HL-60/S4 (cell line): ENCODE data around the gene GCGR.

Source experiments
- in situ Hi-C: fragments of 300-500 bp; cut with MboI; formaldehyde crosslinking; loops from 2 replicates; pipeline ENCODE4 v1.14.3; 2022; ENCODE audit warnings: low sequenced_read_pairs

GCGR gene

GRCh38 chr17:81811705-81812570 is 8.0 kb downstream of the GCGR start:
- in situ Hi-C loops, result no loop called here

DNA sequence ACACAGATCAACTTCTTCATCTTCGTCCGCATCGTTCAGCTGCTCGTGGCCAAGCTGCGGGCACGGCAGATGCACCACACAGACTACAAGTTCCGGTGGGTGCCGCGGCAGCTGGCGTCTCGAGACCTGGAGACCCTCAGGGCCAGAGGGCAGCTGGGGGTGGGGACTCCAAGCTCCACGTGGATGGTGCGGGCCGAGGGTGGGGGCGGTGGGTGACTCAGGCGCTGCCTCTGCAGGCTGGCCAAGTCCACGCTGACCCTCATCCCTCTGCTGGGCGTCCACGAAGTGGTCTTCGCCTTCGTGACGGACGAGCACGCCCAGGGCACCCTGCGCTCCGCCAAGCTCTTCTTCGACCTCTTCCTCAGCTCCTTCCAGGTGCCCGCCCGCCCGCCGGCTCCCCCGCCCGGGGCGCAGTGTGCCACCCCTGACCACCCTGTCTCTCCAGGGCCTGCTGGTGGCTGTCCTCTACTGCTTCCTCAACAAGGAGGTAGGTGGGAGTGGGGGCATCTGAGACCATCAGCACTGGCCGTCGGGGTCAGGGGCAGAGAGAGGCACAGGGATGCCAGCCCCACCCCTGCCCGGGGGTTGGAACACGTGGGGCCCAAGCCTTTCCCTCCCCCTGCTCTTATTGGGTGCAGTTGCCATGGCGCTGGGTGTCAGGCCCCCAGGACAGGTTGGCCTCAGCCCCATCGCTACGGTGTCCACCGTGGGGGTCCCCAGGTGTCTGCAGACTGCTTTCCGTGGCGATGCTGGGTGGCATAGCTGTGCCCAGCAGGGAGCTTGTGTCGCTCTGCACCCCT is 8.8 kb downstream of the GCGR start:
- in situ Hi-C loops, result no loop called here

GRCh38 chr17:81813371-81813684 is 9.4 kb downstream of the GCGR start:
- in situ Hi-C loops, result no loop called here

GRCh38 chr17:81813861-81814683 is 10.1 kb downstream of the GCGR start:
- in situ Hi-C loops, result no loop called here

DNA sequence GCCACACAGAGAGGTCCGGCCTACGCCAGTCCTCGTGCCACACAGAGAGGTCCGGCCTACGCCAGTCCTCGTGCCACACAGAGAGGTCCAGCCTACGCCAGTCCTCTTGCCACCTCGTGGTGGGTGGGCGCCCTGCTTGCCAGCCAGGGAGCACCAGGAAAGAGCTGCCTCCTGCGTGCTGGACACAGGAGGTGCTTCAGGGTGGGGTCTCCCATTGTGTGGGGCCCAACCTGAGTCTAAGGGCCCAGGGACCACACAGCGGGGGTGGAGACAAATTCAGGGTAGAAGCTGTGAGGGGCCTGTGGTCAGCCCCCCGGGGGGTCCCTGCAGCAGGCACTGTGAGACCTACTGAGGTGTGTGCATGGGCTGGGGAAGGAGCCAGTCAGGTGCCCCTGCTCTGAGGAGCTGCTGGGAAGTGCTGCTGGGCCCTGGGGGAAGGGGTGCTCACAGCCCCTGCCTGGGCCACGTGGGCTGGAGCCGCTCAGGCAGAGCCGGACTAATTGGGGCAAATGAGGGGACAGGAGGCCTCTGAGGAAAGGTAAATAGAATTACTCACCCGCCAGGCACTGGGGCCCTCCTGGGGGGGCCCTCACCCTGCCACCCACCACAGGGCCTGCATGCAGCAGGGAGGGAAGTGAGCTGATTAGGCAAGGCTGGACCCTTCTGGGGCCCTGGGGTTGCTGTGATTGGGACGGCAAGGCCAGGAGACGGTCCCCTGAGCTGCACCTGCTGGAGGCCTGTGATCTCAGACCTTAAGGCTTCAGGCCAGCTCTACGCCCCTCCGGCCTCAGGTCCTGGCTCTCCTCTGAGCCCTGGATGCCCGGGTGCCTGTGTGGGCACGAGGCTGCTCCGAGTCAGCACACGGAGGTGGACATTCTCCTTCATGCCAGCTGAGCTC is 11.0 kb downstream of the GCGR start:
- in situ Hi-C loops, result no loop called here

DNA sequence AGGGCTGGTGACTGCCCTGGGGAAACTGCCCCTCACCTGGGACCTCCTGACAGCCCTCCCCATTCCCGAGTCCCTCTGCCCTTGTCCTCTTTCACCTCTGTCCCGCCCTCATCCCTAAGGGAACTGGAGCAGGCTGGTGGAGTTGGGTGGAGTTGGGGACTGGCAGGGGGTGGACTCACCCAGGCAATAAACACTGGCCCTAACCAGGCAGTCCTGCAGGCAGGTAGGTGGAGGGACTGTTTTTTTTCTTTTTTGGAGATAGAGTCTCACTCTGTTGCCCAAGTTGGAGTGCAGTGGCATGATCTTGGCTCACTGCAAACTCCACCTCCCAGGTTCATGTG is 11.7 kb downstream of the GCGR start:
- in situ Hi-C loops, result no loop called here

GRCh38 chr17:81817758-81818147 is 13.8 kb downstream of the GCGR start:
- in situ Hi-C loops, result no loop called here

DNA sequence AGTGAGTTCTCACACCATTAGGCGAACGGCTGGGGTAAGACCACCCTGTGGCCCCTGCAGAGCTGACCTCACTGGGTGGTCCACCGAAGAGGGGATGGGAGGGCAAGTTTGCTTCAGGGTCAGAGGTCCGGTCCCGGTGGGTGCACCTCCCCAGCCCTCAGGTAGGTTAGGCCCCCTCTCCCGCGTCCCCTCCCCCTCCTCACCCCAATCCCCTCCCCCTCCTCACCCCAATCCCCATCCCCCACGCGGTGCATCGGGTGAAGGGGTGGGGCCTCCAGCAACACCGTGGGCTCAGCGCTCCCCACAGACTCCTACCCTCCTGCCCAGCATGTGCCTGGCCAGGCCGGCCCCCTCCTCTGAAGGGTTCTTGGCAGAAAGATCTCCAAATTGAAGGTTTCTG is 15.8 kb downstream of the GCGR start:
- in situ Hi-C loops, result no loop called here

DNA sequence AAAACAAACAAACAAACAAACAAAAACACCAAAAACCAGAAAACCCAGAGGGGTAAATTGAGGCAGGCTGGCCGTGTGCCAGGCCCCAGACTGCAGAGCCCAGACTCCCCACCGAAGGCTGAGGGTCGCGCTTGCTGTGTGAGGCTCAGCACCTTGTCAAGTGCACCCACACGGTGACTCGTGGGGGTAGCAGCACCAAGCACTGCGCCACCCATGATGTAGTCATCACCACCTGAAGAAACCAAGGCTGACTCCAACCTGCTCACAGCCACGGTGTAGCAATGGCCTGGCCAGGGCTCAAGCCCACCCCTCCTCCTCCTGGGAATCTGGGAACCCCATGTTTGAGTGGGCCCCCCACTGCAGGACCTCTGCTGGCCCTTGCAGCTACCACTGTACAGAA is 17.2 kb downstream of the GCGR start:
- in situ Hi-C loops, result no loop called here

DNA sequence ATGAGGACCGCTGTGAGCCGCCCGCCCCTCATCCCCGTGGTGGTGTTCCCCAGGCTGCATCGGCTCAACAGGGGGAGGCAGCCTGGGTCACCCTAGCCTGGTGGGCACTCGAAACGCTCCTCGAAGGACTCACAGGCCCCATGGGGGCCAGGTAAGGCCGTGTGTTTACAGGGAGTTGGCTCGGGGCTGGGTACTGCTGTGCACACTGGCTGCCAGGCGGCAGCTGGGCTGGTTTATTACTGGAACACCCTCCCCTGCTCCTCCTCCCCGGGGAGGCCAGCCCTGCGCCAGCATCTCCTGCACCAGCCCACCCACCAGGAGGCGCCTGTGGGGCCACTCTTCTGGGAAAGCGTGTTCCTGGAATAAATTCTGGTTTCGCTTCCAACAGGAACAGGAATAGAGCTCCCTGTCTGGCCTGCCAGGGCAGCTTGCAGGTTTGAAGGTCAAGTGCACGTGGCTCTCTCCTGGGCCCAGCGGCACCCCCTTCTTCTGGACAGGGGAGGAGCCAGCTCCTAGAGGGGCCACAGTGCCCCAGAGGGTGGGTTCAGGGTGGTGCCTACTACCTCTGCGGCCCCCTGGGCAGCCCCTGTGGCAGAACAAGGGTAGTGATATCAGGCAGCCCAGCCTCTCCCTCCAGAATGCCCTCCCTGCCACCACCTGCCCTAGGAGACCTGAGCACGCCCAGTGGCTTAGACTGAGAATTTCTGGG is 17.8 kb downstream of the GCGR start:
- in situ Hi-C loops, result no loop called here

- in situ Hi-C loops, result no loop called here
Observed at GRCh38 chr17:81822312-81822637, 18.3 kb downstream of the GCGR start.

GRCh38 chr17:81822996-81823819 is 19.3 kb downstream of the GCGR start:
- in situ Hi-C loops, result no loop called here

DNA sequence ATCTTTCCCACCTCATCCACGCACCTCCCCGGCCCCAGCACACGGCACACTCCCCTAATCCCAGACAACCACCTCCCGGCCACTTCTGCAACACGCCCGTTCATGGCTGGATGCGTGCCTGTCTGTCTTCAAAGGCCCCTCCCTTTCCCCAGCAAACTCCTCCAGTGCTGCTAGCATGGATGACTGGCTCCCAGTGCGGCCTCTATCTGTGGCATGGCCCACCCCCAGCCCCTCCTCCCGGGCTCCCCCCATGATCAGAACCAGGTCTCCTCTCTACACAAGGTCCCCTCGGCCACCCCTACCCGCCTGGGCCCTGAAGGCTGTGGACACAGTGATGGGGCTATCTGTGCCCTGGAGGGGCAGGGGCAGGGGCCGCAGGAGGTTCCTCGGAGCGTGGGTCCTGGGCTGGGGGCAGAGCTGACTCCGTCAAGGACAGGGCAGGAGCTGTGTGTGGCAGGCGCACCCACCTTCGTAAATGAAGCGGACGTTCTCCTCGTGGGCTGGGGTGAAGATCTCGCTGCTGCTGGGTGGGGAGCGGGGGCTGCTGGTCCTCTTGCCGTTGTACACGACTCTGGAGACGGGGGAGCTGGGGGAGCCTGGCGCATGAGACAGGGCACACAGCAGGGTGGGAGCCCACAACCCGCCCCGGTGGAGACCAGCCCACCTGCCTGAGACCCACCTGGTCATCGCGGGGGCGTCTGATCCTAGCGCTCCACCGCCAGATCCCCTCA is 20.0 kb downstream of the GCGR start:
- in situ Hi-C loops, result no loop called here

DNA sequence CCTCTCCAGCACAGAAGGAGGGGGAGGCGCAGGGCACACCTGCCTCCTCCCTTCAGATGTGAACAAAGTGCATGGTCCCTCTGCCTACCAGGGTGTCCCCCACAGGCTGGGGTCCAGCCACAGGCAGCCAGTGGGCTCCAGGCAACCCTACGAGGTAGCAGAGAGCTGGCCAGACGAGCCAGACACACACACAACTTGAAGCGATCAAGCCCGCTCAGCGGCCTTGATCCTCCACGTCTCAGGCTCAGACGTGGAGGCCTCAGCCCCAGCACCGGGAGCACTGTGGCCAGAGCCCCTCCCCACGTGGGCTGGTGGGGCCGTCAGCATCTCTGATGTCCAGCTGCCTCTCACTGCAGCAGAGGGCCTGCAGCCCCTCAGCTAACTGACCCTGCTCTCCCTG is 20.6 kb downstream of the GCGR start:
- in situ Hi-C loops, result no loop called here

DNA sequence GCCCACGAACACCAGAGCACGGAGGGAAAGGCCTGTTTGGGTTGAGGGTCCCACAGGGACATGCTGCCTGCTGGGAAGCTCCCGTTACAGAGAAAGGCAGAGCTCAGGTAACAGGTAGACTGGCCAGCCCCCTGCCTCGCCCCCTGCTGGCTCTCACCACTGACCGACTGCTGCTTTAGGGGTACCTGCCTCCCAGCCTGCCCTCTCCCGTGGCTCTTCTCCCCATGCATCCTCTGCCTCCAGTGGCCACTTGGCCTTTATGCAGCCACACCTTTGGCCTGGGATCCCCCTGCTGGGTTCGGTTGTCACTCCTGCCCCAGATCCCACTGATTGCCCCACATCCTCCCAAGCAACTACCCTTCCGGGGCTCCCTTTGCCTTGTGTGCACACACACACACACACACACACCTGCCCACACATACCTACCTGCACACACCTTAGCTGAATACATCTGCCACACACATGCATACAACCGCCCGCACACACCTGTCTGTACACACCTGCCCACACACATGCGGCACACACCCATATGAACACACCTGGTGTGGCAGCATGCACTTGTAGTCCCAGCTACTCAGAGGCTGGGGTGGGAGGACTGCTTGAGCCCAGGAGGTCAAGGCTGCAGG is 22.0 kb downstream of the GCGR start:
- in situ Hi-C loops, result no loop called here

DNA sequence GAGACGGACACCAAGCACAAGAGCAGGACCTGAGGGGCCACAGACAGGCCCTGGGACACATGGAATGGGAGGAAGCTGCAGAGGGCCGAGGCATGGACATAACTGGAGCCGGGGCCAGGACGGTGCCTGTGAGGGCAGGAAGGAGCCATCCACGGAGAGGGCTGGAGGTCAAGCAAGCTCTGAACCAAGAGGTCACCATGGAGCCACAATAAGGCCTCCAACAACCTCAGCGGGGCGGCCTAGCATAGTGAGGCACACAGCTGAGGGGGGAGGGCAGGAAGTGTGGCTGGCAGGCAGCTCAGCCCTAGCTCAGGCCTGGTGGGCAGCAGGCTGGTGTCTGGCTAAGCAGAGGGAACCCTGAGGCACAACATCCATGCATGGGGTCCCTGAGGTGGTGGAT is 24.7 kb downstream of the GCGR start:
- in situ Hi-C loops, result no loop called here

- in situ Hi-C loops, result no loop called here
Observed at GRCh38 chr17:81829858-81830257, 25.9 kb downstream of the GCGR start.

DNA sequence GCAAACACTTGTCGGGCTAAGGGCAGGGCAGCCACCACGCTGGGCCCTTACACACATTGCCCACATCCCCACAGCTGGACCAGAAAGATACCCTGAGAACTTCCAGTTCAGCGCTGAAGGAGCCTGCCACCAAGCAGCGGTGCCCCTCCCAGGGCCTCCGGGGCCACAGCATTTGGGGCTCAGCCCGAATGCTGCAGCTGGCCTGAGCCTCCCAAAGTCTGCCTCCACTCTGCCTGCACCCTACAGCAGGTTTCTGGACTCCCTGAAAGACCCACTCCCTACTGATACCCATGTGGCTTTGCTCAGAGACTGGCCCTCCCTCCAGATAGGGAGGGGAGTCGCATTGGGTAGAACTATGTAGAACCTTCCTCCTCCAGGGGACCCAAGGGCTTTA is 27.6 kb downstream of the GCGR start:
- in situ Hi-C loops, result no loop called here
